GM21367 (cell line): ENCODE data around the gene ZDHHC15.
"Not testable (repeated sequence)": the region's sequence is repeated elsewhere in the genome, so short reads cannot be mapped to it uniquely, and the experiment has no call there.

ENCODE experiments used
- ATAC-seq: cut with Tn5 transposase; IDR thresholded peaks from one replicate; pipeline ENCODE4 v1.9.1; 2021; ENCODE audit not compliant: unreplicated experiment

The ZDHHC15 gene

GRCh38 chrX:75522565-75523431, at the start of gene ZDHHC15:
TSS of gene ZDHHC15 (minus strand) at chrX:75523037. CDS start at chrX:75523024, 13 bp downstream.
- no peak for ATAC-seq

- ATAC-seq = not testable (repeated sequence)
Measured at GRCh38 chrX:75560544-75560943, 37.7 kb upstream of the ZDHHC15 start.

GRCh38 chrX:75547783-75548182, 24.9 kb upstream of the ZDHHC15 start:
- no peak for ATAC-seq

GRCh38 chrX:75546724-75547511, 24.1 kb upstream of the ZDHHC15 start:
- no peak for ATAC-seq

- ATAC-seq = no peak
Measured at GRCh38 chrX:75544786-75545185, 21.9 kb upstream of the ZDHHC15 start.

GRCh38 chrX:75483933-75484332, 38.9 kb downstream of the ZDHHC15 start:
- no peak for ATAC-seq

- not testable (repeated sequence) for ATAC-seq
Measured at GRCh38 chrX:75461780-75462179, 61.1 kb downstream of the ZDHHC15 start.

- no peak for ATAC-seq
Measured at GRCh38 chrX:75421688-75422230, 101.1 kb downstream of the ZDHHC15 start.

- not testable (repeated sequence) for ATAC-seq
Measured at GRCh38 chrX:75407153-75407552, 115.7 kb downstream of the ZDHHC15 start.

- ATAC-seq = no peak
Measured at GRCh38 chrX:75390470-75390869, 132.4 kb downstream of the ZDHHC15 start.

GRCh38 chrX:75369721-75370120, 153.1 kb downstream of the ZDHHC15 start:
- no peak for ATAC-seq

GRCh38 chrX:75366861-75367260, 156.0 kb downstream of the ZDHHC15 start:
- ATAC-seq = no peak

GRCh38 chrX:75365243-75365975, 157.4 kb downstream of the ZDHHC15 start:
- ATAC-seq = no peak

GRCh38 chrX:75361788-75362187, 161.0 kb downstream of the ZDHHC15 start:
- no peak for ATAC-seq

- not testable (repeated sequence) for ATAC-seq
Measured at GRCh38 chrX:75348601-75349000, 174.2 kb downstream of the ZDHHC15 start.

- no peak for ATAC-seq
Measured at GRCh38 chrX:75337525-75337924, 185.3 kb downstream of the ZDHHC15 start.

GRCh38 chrX:75335127-75335458, 187.7 kb downstream of the ZDHHC15 start:
- ATAC-seq = no peak

- not testable (repeated sequence) for ATAC-seq
Measured at GRCh38 chrX:75334407-75335126, 188.3 kb downstream of the ZDHHC15 start.

- ATAC-seq = no peak
Measured at GRCh38 chrX:75327607-75328006, 195.2 kb downstream of the ZDHHC15 start.
